HG02763 (cell line): Measurements from ENCODE around the gene AGPS.
"Not testable (repeated sequence)": the region's sequence is repeated elsewhere in the genome, so short reads cannot be mapped to it uniquely, and the experiment has no call there.

Source experiments
- ATAC-seq: cut with Tn5 transposase; IDR thresholded peaks from one replicate; pipeline ENCODE4 v1.9.1; 2021; ENCODE audit warnings: mild to moderate bottlenecking, moderate library complexity; ENCODE audit not compliant: unreplicated experiment

Gene AGPS

GRCh38 chr2:177410629-177411028 lies 18.1 kb downstream of the AGPS start:
- ATAC-seq = not testable (repeated sequence)

DNA sequence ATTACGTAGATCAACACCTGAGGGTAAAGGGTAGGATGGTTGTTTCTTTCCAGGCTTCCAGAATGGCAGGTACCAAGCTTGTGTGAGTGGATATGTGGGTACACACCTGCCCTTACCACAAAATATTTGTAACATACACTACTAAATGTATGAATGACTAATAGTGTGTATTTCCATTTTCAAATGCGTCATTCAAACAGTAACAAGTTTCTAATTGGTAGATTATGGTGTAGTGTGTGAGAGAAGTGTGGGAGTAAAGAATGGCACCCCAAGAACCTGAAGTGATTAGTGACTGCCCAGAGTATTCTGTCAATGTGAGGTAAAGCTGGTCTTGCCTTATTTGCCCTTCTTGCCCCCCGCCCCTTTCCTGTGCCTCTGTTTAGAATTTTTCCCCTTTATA lies 21.1 kb downstream of the AGPS start:
- ATAC-seq = no peak

DNA sequence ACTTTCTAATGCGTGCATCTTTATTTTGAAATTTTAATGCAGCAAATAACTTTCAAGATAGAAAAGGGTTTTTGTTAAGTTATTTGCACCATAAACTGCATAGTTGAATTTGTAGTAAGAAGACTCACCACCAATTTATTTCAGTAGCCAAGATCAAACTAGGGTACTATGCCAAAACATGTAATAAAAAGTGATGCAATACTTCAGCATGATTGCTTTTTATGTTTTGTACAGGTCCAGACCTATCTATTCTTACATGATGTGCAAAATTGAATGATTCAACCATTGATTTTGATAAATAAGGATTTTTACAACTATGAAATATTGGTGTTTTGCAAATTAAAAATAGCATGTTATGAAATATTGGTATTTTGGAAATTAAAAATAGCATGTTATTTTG lies 26.7 kb downstream of the AGPS start:
- no peak for ATAC-seq

DNA sequence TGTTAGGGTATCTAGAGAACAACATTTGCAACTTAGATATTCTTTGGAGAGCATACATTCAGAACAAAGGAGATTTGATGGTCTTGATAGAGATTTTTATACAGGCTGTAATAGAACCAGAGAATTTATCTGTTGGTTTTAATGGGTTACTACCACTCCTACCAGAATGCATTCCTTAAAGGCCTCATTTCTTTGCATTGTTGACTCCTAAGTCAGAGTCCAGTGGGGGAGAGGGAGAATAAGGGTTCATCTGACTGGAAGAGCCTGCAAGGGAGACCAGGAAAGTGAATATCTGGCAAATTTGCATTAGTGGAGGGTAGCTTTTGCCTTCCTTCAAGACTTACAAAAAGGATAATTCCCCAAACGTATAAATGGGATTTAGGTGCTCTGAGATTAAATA lies 29.7 kb downstream of the AGPS start:
- ATAC-seq = no peak

- not testable (repeated sequence) for ATAC-seq
Measured at GRCh38 chr2:177424120-177424519, 31.5 kb downstream of the AGPS start.

DNA sequence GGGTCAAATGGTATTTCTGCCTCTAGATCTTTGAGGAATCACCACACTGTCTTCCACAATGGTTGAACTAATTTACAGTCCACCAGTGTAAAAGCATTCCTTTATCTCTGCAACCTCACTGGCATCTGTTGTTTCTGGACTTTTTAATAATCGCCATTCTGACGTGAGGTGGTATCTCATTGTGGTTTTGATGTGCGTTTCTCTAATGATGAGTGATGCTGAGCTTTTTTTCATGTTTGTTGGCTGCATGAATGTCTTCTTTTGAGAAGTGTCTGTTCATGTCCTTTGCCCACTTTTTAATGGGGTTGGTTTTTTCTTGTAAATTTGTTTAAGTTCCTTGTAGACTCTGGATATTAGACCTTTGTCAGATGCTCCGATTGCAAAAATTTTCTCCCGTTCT lies 32.0 kb downstream of the AGPS start:
- not testable (repeated sequence) for ATAC-seq

DNA sequence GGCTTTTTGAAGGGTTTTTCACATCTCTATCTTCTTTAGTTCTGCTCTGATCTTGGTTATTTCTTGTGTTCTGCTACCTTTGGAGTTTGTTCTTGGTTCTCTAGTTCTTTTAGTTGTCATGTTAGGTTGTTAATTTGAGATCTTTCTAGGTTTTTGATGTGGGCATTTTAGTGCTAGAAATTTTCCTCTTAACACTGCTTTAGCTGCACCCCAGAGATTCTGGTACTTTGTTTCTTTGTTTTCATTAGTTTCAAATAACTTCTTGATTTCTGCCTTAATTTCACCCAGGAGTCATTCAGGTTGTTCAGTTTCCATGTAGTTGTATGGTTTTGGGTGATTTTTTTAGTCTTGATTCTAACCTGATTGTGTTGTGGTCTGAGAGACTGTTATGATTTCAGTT lies 34.7 kb downstream of the AGPS start:
- ATAC-seq = no peak

DNA sequence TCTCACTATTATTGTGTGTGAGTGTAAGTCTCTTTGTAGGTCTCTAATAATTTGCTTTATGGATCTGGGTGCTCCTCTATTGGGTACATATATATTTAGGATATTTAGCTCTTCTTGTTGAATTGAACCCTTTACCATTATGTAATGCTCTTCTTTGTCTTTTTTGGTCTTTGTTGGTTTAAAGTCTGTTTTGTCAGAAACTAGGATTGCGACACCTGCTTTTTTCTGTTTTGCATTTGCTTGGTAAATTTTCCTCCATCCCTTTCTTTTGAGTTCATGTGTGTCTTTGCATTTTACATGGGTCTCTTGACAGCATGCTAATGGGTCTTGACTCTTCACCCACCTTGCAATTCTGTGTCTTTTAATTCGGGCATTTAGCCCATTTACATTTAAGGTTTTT lies 35.4 kb downstream of the AGPS start:
- ATAC-seq = not testable (repeated sequence)

DNA sequence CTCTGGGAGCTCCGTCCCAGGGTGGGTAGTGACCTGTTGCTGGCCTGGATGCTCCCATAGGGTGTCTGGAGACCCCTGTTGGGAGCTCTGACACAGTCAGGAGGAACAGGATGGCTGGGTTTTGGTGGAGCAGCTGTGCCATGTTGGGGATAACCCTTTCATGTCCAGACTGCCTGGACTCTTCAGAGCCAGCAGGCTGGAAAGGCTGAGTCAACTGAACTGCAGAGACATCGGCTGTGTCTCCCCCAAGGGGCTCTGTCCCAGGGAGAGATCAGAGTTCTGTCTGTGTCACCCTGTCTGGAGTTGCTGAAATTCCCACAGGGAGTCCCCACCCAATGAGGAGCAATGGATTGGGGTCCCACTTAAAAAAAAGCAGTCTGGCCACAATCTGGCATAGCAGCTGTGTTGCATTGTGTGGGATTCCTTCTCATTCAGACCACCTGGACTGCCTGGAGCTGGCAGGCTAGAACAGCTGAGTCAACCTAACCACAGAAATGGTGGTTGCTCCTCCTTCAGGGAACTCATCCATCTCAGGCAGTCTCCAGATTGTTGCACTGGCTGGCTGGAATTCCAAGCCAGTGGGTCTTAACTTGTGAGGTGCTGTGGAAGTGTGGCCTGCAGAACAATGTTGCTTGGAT lies 37.2 kb downstream of the AGPS start:
- no peak for ATAC-seq

GRCh38 chr2:177430411-177430810 lies 37.8 kb downstream of the AGPS start:
- no peak for ATAC-seq

GRCh38 chr2:177431111-177431725 lies 38.6 kb downstream of the AGPS start:
- ATAC-seq = not testable (repeated sequence)

DNA sequence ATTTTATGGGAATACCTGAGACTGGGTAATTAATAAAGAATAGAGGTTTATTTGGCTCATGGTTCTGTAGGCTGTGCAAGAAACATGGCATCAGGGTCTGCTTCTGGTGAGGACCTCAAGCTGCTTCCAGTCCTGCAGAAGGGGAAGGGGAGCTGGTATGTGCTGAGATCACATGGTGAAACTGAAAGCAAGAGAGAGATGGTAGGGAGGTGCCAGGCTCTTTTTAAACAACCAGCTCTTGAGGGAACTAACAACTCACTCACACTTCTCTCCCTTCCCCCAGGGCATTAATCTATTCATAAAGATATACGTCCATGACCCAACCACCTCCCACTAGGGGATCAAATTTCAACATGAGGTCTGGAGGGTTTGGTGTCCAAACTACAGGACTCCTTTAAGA lies 40.1 kb downstream of the AGPS start:
- ATAC-seq = no peak

DNA sequence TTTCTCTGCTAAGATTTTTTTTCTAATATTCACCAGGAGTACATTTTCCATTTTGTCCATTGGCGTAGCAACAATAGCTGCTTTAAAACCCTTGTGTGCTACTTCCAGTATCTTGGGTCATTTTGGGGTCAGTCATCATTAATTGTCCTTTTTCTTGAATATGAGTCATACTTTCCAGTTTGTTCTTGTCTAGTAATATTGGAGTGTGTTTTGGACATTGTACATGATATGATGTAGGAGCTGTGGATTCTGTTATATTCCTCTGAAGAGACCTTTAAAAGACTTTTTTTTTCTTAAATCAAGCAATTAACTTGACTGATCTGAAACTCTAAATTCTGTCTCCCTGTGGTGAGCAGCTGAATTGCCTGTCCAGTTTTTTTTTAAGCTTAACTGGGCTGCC lies 40.8 kb downstream of the AGPS start:
- no peak for ATAC-seq

GRCh38 chr2:177434475-177434874 lies 41.9 kb downstream of the AGPS start:
- ATAC-seq = no peak

GRCh38 chr2:177445200-177445599 lies 52.6 kb downstream of the AGPS start:
- ATAC-seq = no peak

DNA sequence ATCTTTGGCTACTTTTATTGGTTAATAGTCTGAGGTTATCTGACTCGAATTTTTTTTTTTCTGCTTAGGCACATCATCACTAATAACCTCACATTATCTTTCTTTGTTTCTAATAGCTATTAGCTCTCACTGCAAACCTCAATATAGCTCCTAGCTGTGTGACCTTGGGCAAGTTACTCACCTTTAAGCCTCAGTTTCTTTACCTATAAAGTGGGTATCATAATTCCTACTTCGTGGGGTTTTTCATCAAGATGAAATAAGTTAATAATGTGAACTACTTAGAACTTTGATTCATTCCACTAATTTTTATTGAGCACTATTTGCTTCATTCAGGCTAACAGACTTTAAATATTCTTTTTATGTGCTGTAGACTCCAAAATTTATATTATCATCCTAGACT lies 55.5 kb downstream of the AGPS start:
- no peak for ATAC-seq

- no peak for ATAC-seq
Measured at GRCh38 chr2:177449159-177449558, 56.6 kb downstream of the AGPS start.

- ATAC-seq = no peak
Measured at GRCh38 chr2:177455187-177455586, 62.6 kb downstream of the AGPS start.

- ATAC-seq = not testable (repeated sequence)
Measured at GRCh38 chr2:177459756-177460155, 67.2 kb downstream of the AGPS start.

DNA sequence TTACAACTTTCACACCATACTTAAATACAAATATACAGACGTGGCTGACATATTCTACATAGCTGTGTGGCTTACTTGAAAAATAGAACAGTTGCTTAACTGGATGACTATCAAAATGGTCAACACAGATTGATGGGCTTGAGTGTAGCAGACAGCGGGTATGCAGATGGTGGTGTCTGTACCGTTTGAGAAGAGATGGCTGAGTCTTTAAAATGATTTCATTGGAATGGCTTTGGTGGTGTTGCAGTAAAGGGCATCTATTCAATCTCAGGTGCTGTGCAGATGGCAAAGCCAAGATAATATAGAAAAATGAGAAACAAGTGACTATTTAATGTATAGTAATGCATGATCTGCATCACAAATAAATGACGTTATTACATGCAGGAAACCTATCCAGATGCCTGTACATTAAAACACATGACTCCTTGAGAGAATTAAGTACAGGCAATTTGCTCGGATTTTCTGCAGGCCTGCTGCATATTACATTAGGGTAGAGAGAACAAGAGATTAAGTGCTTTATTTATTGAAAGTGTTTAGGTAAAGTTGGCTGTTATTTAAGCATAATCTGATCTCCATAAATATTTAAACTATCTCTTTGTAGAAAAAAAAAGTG lies 68.5 kb downstream of the AGPS start:
- no peak for ATAC-seq

DNA sequence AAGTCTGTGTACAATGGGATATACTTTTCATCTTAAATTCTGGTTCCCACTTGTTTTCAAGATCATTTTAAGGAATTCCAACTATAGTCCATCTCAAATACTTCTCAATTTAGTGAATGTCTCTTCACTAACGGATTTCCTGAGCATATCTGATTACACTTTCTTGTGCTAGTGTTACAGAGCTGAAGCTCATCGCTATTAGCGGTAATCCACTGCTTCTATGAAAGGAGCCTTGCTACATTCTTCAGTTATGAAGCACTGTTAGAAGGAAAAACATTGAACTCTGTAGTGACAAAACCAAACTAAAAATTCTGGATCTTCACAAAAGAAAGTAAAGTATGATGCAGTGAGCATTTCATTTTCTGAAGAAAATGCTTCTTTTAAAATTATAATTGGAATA lies 72.0 kb downstream of the AGPS start:
- ATAC-seq = no peak

GRCh38 chr2:177465400-177466138 lies 73.0 kb downstream of the AGPS start:
- ATAC-seq = no peak
